Mucosa of descending colon (tissue), 3 donors: ENCODE results near the gene MRPL53. TPM values are rescaled to one million over a fixed set of nuclear protein-coding genes. Genes with fewer than 3 reads are reported as not detected.
"Not testable (repeated sequence)": the region's sequence is repeated elsewhere in the genome, so short reads cannot be mapped to it uniquely, and the experiment has no call there.

Experiments used
- ATAC-seq: fragments of 200-7000 bp; cut with Tn5 transposase; one replicate; pipeline ENCODE4 v1.9.1; 2020; ENCODE audit warnings: mild to moderate bottlenecking, moderate library complexity
- DNase-seq, 3 donors: peaks; one replicate each; pipeline ENCODE4 v3.0.0-alpha.2; 2020
- H3K36me3 ChIP-seq: fragments of 200-600 bp; one replicate; pipeline ENCODE4 v1.8.0; 2021; ENCODE audit warnings: low read depth, mild to moderate bottlenecking
- H3K4me1 ChIP-seq: fragments of 200-600 bp; one replicate; pipeline ENCODE4 v1.8.0; 2021; ENCODE audit warnings: low read depth, mild to moderate bottlenecking
- H3K4me3 ChIP-seq: fragments of 200-600 bp; one replicate; pipeline ENCODE4 v1.8.0; 2021; ENCODE audit warnings: mild to moderate bottlenecking
- H3K9me3 ChIP-seq: fragments of 200-600 bp; one replicate; pipeline ENCODE4 v1.8.0; 2021; ENCODE audit warnings: mild to moderate bottlenecking
- CTCF ChIP-seq: fragments of 200-600 bp; IDR thresholded peaks from one replicate; pipeline ENCODE4 v1.8.0; 2022; ENCODE audit warnings: antibody characterized with exemption, mild to moderate bottlenecking
- intact Hi-C, 2 donors: fragments of 100-400 bp; cut with DNase I in 1 of 2; cut with micrococcal nuclease in 1 of 2; formaldehyde crosslinking; loops; one replicate each; pipeline versions ENCODE4 v1.11.0 to v1.11.1; 2022; cut with DNase I, micrococcal nuclease
- total RNA-seq, 3 donors: library from RNA; stranded (reverse); fragmentation: NEBNext Ultra II Directional in 2 of 3; extraction: Animal tissue kit (Norgen Biotek cat#: 25700) in 2 of 3; gene quantifications; one replicate each; pipeline versions ENCODE4 v1.2.1 to v1.2.4, GENCODE V29; 2021 to 2023
- donor health status: DM: no; HTN: no; CAD: no; lungs with moderate emphysema.
- donor health status: DM: no; HTN: no; CAD: no.
- donor health status: DM: no; HTN: yes; CAD: no.

Gene MRPL53
- total RNA-seq, 3 donors from 2014 or later: 48.2 to 63.6 (median 57.1) TPM

- no peaks in the 10 kb centered on the region for H3K36me3 ChIP-seq
- no peak overlapping the region for H3K4me3 ChIP-seq
- intact Hi-C loops: loop anchor here in 1 of 2 donors (10.0 kb wide), 1 partner anchor 46 kb away; no protein-coding TSS in a partner anchor
- DNase-seq: peak in 2 of 3 donors; percentile 4 to 11
- peaks cover under 1% of the 10 kb centered on the region for H3K4me1 ChIP-seq
- H3K9me3 ChIP-seq: no peaks in the 10 kb centered on the region
- TF ChIP-seq CTCF: no peak
- no peak for ATAC-seq
These were observed 16.4 kb upstream of the MRPL53 start for GRCh38 chr2:74488643-74489481.

- intact Hi-C loops: loop anchor here in 1 of 2 donors (10.0 kb wide), 1 partner anchor 49 kb away; no protein-coding TSS in a partner anchor
- Histone ChIP-seq H3K4me1 (peaks cover 13% of the 10 kb centered on the region), H3K9me3 (no peaks in the 10 kb centered on the region), H3K36me3 (peaks cover 5% of the 10 kb centered on the region), H3K4me3 (no peak overlapping the region)
- no peak for TF ChIP-seq CTCF
- DNase-seq: no peak
- no peak for ATAC-seq
These were observed 13.7 kb upstream of the MRPL53 start for GRCh38 chr2:74486141-74486540.

GRCh38 chr2:74483675-74484164 lies 11.2 kb upstream of the MRPL53 start:
- peak in 2 of 3 donors; percentile 23 to 31 for DNase-seq
- peaks cover 20% of the 10 kb centered on the region for H3K4me1 ChIP-seq
- intact Hi-C loops: loop anchor here (1.0 to 10.0 kb wide), 3 partner anchors 51 to 104 kb away; no protein-coding TSS in a partner anchor
- ATAC-seq, H3K36me3 ChIP-seq, H3K9me3 ChIP-seq, H3K4me3 ChIP-seq: not testable (repeated sequence)

GRCh38 chr2:74482801-74483674 lies 10.6 kb upstream of the MRPL53 start, which contains the start of the genes CCDC142 and TTC31:
Gene CCDC142, minus strand, starts transcription at chr2:74482998. Its CDS starts 161 bp downstream, at chr2:74482837.
Gene TTC31, plus strand, starts transcription at chr2:74483081. Its CDS starts 15 bp downstream, at chr2:74483096.
- H3K36me3 ChIP-seq: peaks cover 5% of the 10 kb centered on the region
- peak; percentile 96 to 98 (median 97) for DNase-seq
- H3K4me1 ChIP-seq: peaks cover 20% of the 10 kb centered on the region
- peak within 1 kb of the TSS; percentile 38 for H3K4me3 ChIP-seq
- TF ChIP-seq CTCF: peak; percentile 73
- no peaks in the 10 kb centered on the region for H3K9me3 ChIP-seq
- ATAC-seq: peak; percentile 96
- intact Hi-C loops: loop anchor here (1.0 to 10.0 kb wide), 3 partner anchors 52 to 104 kb away; no protein-coding TSS in a partner anchor

DNA sequence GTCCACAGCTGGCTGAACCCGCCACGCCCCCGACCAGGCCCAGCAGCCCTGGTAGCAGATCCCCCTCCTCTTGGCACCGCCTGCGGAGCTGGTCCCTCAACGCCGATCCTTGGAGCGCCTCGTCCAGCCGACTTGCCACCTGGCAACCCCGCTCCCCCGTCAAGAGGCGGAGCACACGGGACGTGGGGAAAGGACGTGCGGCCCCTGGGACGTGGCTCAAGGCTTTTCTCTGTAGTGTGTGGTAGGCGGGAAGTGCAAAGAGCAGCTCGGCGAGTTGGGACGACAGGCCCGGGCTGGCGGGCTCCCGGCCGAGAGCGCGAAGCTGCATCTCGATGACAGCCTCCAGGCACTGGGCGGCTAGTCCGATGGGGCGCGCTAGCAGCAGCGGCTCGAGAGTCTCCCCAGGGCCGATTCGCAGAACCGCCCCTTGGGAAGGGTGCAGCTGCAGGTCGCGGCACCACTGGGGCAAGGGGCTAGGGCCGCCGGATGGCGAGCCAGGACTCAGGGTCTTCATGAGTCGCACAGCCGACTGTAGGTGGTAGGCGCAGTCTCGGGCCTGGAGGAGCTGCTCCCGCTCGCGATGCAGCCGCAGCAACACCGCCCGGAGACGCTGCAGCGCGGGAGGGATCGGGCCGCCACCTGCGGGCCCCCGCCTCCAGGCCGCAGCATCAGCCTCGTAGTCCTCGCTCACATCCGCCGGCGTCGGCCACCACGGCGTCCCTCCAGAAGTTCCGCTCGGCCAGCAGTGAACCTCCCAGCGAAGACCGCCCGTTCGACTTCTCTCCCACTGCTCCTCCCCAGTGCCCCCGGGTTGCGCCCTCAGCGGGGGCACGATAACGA lies 9.7 kb upstream of the MRPL53 start:
- Histone ChIP-seq H3K36me3 (peaks cover 5% of the 10 kb centered on the region), H3K9me3 (no peaks in the 10 kb centered on the region), H3K4me3 (peak overlapping the region; percentile 38), H3K4me1 (peaks cover 20% of the 10 kb centered on the region)
- peak in 2 of 3 donors; percentile 65 to 73 for DNase-seq
- TF ChIP-seq CTCF: no peak
- peak; percentile 62 for ATAC-seq
- intact Hi-C loops: loop anchor here (5.0 to 10.0 kb wide), 2 partner anchors 53 to 105 kb away; no protein-coding TSS in a partner anchor
